ENCODE measurements around the gene NAGK.

- TF ChIP-seq ZNF555 (tag by site-specific recombination; conservative IDR thresholded peaks at IDR 0.05), result no peak
- peak; percentile 6 for TF ChIP-seq CTCF (tag by site-specific recombination; IDR thresholded peaks at IDR 0.05)
- TF ChIP-seq ZNF274 (IDR thresholded peaks at IDR 0.05; ENCODE audit: low read length), result no peak
- no peak for TF ChIP-seq ZNF274 (tag by site-specific recombination; IDR thresholded peaks at IDR 0.05; ENCODE audit: borderline replicate concordance)
- TF ChIP-seq ZNF621 (tag by site-specific recombination; IDR thresholded peaks at IDR 0.05), result no peak
- TF ChIP-seq SP7 (tag by site-specific recombination; IDR thresholded peaks at IDR 0.05), result no peak
- TF ChIP-seq ZNF701 (tag by site-specific recombination; IDR thresholded peaks at IDR 0.05), result no peak
- TF ChIP-seq ZNF530 (tag by site-specific recombination; IDR thresholded peaks at IDR 0.05; ENCODE audit: low read depth), result no peak
- TF ChIP-seq PBX3 (CRISPR knock-in tag; IDR thresholded peaks at IDR 0.05), result no peak
- no peak for TF ChIP-seq ZBTB8A (tag by site-specific recombination; IDR thresholded peaks at IDR 0.05)
- TF ChIP-seq YY1 (tag by site-specific recombination; IDR thresholded peaks at IDR 0.05), result no peak
- no peak for TF ChIP-seq ZNF660 (tag by site-specific recombination; IDR thresholded peaks at IDR 0.05)
- no peak for TF ChIP-seq PRDM1 (tag by site-specific recombination; IDR thresholded peaks at IDR 0.05)
- TF ChIP-seq ZBTB1 (tag by site-specific recombination; IDR thresholded peaks at IDR 0.05), result no peak
Measured at GRCh38 chr2:71067567-71068217, 756 bp upstream of the NAGK start.
